Endothelial cell of umbilical vein (primary cell): Measurements from ENCODE around the gene DHX9.

Experiments
- CTCF ChIP-seq, 2 donors: IDR thresholded peaks; 1 replicate in 1 of 2; 2 replicates in 1 of 2; pipeline ENCODE4 v1.5.1; 2011; ENCODE audit warnings: low read length in 2 of 2, mild to moderate bottlenecking in 2 of 2, moderate library complexity in 2 of 2, control low read depth in 1 of 2, inconsistent platforms in 1 of 2, low read depth in 1 of 2; ENCODE audit not compliant: insufficient read depth in 1 of 2; ENCODE audit errors: extremely low read depth in 1 of 2
- EZH2 ChIP-seq: IDR thresholded peaks from 2 replicates; pipeline ENCODE4 v1.6.1; 2012; ENCODE audit warnings: borderline replicate concordance, low read depth, mild to moderate bottlenecking, moderate library complexity, low read length, inconsistent platforms; ENCODE audit not compliant: severe bottlenecking
- JUN ChIP-seq: IDR thresholded peaks from 2 replicates; pipeline ENCODE4 v1.6.1; 2011; ENCODE audit warnings: borderline replicate concordance, low read depth; ENCODE audit not compliant: insufficient read length, insufficient read depth
- POLR2A ChIP-seq: IDR thresholded peaks from 2 replicates; pipeline ENCODE4 v1.6.1; 2012; ENCODE audit warnings: low read depth, mild to moderate bottlenecking, control low read depth, low read length

DNA sequence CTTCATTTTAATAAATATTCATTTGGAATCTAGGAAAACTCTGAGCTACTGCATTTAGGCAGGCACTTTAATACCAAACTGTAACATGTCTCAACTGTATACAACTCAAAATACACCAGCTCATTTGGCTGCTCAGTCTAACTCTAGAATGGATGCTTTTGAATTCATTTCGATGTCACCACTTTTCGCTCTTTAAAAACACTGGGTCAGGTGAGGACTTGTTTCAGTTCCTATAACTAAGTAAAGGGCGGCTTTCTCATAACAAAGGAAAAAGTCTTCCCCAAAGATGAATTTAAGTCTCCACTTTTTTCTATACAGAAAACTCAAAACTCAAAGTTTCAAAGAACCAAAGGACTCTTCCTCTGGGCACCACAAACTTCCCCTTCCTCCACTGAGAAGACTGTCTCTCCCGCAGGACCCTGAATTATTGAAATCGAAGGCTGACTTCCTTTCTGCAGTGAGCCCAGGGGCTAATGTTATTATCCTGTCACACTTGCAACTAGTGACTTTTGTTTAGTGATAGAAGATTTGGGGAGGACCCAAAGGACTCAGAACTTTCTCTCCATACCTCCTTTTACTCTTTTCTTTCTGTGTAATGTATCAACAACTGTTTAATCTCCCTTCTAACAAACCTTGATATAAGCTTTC is 9.7 kb upstream of the DHX9 start:
- no peak for TF ChIP-seq CTCF (IDR thresholded peaks at IDR 0.05; ENCODE audit: extremely low read depth in 1 of 2, insufficient read depth in 1 of 2, low read depth in 1 of 2, low read length in 2 of 2)
- TF ChIP-seq POLR2A, result no peak
- no peak for TF ChIP-seq JUN
- no peak for TF ChIP-seq EZH2
